CD14-positive monocyte (primary cell): Measurements from ENCODE around the gene NELL1. TPM values are rescaled to one million over a fixed set of nuclear protein-coding genes. Genes with fewer than 3 reads are reported as not detected.

Experiments
- DNase-seq, 3 donors: peaks; one replicate each; pipeline ENCODE4 v3.0.0-alpha.2; 2011 to 2022
- H2AFZ ChIP-seq: 2 replicates; pipeline ENCODE4 v1.6.0; 2012; ENCODE audit warnings: mild to moderate bottlenecking, low read depth, low read length, inconsistent platforms; ENCODE audit not compliant: insufficient read depth, poor library complexity, severe bottlenecking
- H3K27ac ChIP-seq, 2 donors: 1 replicate in 1 of 2; 2 replicates in 1 of 2; pipeline ENCODE4 v1.5.1; 2012 to 2013; ENCODE audit warnings: low read length in 2 of 2, control low read depth in 1 of 2, inconsistent platforms in 1 of 2, low read depth in 1 of 2, mild to moderate bottlenecking in 1 of 2
- H3K27me3 ChIP-seq, 2 donors: one replicate each; pipeline versions ENCODE4 v1.6.0 to v1.6.1; 2011 to 2013; ENCODE audit warnings: low read length in 2 of 2; ENCODE audit not compliant: control insufficient read depth in 2 of 2, insufficient read depth in 2 of 2
- H3K36me3 ChIP-seq, 2 donors: replicated peaks in 1 of 2; 1 replicate in 1 of 2; 2 replicates in 1 of 2; pipeline versions ENCODE4 v1.5.1 to v1.6.1; 2012 to 2013; ENCODE audit warnings: low read length in 2 of 2, control low read depth in 1 of 2, inconsistent platforms in 1 of 2, mild to moderate bottlenecking in 1 of 2; ENCODE audit not compliant: insufficient read depth in 2 of 2, control insufficient read depth in 1 of 2
- H3K4me1 ChIP-seq, 2 donors: 1 replicate in 1 of 2; 2 replicates in 1 of 2; pipeline versions ENCODE4 v1.5.1 to v1.6.1; 2012 to 2013; ENCODE audit warnings: low read length in 2 of 2, control low read depth in 1 of 2, inconsistent platforms in 1 of 2, mild to moderate bottlenecking in 1 of 2, moderate library complexity in 1 of 2; ENCODE audit not compliant: insufficient read depth in 2 of 2, control insufficient read depth in 1 of 2
- H3K4me2 ChIP-seq: replicated peaks from 2 replicates; pipeline ENCODE3; 2012; ENCODE audit warnings: low read length, moderate library complexity, mild to moderate bottlenecking; ENCODE audit not compliant: poor library complexity, severe bottlenecking; ENCODE audit errors: extremely low read depth
- H3K4me3 ChIP-seq, 3 experiments: fragments of 200-600 bp in 1 of 3; sonication (generic) in 1 of 3; replicated peaks in 1 of 3; 1 replicate in 2 of 3; 2 replicates in 1 of 3; pipeline ENCODE4 v1.5.1; 2011 to 2013; ENCODE audit warnings: low read length in 3 of 3, mild to moderate bottlenecking in 3 of 3, control low read depth in 2 of 3, low read depth in 2 of 3, inconsistent platforms in 1 of 3, moderate library complexity in 1 of 3
- H3K79me2 ChIP-seq: 2 replicates; pipeline ENCODE4 v1.6.0; 2012; ENCODE audit warnings: mild to moderate bottlenecking, control low read depth, inconsistent platforms, low read length, moderate library complexity; ENCODE audit not compliant: insufficient read depth
- H3K9ac ChIP-seq: 2 replicates; pipeline ENCODE4 v1.6.0; 2017; ENCODE audit warnings: low read length, mild to moderate bottlenecking; ENCODE audit not compliant: insufficient read depth, poor library complexity, severe bottlenecking
- H3K9me3 ChIP-seq, 2 donors: replicated peaks in 1 of 2; 1 replicate in 1 of 2; 2 replicates in 1 of 2; pipeline versions ENCODE4 v1.5.1 to v1.6.1; 2012 to 2013; ENCODE audit warnings: low read length in 2 of 2, control low read depth in 1 of 2; ENCODE audit not compliant: control insufficient read depth in 1 of 2, insufficient read depth in 1 of 2
- H4K20me1 ChIP-seq: 2 replicates; pipeline ENCODE4 v1.6.0; 2012; ENCODE audit warnings: mild to moderate bottlenecking, low read length, control low read depth, moderate library complexity; ENCODE audit not compliant: insufficient read depth
- H3K27ac Mint-ChIP-seq, 7 donors: one replicate each; pipeline ENCODE4 v1.8.0; 2020; ENCODE audit warnings: mild to moderate bottlenecking in 7 of 7, mixed read lengths in 7 of 7, moderate library complexity in 6 of 7, inconsistent platforms in 2 of 7
- H3K27me3 Mint-ChIP-seq, 3 donors: one replicate each; pipeline ENCODE4 v1.8.0; 2021 to 2022; ENCODE audit warnings: low read depth in 3 of 3, mild to moderate bottlenecking in 3 of 3, mixed read lengths in 3 of 3, moderate library complexity in 3 of 3, inconsistent platforms in 1 of 3
- H3K36me3 Mint-ChIP-seq, 2 donors: one replicate each; pipeline ENCODE4 v1.8.0; 2020; ENCODE audit warnings: mixed read lengths in 2 of 2, inconsistent platforms in 1 of 2, mild to moderate bottlenecking in 1 of 2
- H3K4me1 Mint-ChIP-seq: one replicate; pipeline ENCODE4 v1.8.0; 2020; ENCODE audit warnings: mild to moderate bottlenecking, mixed read lengths
- H3K4me3 Mint-ChIP-seq, 2 donors: one replicate each; pipeline ENCODE4 v1.8.0; 2020; ENCODE audit warnings: mild to moderate bottlenecking in 2 of 2, mixed read lengths in 2 of 2, moderate library complexity in 1 of 2
- H3K9me3 Mint-ChIP-seq, 7 donors: one replicate each; pipeline ENCODE4 v1.8.0; 2020 to 2022; ENCODE audit warnings: mixed read lengths in 7 of 7, mild to moderate bottlenecking in 6 of 7, moderate library complexity in 6 of 7, inconsistent platforms in 2 of 7
- CTCF ChIP-seq: fragments of 200-600 bp; IDR thresholded peaks from one replicate; pipeline ENCODE4 v1.8.0; 2022; ENCODE audit warnings: antibody characterized with exemption, mild to moderate bottlenecking
- WGBS: methylation state at CpG from one replicate; pipeline ENCODE4 v1.1.5; 2013; ENCODE audit warnings: missing lambda C conversion rate; ENCODE audit not compliant: insufficient coverage; 5-methylcytosine and 5-hydroxymethylcytosine counted together
- intact Hi-C, 2 donors: fragments of 100-400 bp; cut with micrococcal nuclease; formaldehyde crosslinking; loops; one replicate each; pipeline versions ENCODE4 v1.15.0 to v1.15.1; 2023
- polyA plus RNA-seq, 3 donors: library from polyadenylated mRNA; depleted of rRNA in 1 of 3; unstranded in 2 of 3; stranded (reverse) in 1 of 3; fragments of 300-500 nt in 2 of 3; fragments of >200 nt in 1 of 3; fragmentation: Illumina TruSeq in 2 of 3; gene quantifications; 1 replicate in 2 of 3; 2 replicates in 1 of 3; pipeline ENCODE4 v1.2.3, GENCODE V29; 2012 to 2021

The NELL1 gene
- polyA plus RNA-seq, 3 donors, result not detected

GRCh38 chr11:20869123-20869522 is 199.7 kb downstream of the NELL1 start:
- DNase-seq, result no peak
- Mint-ChIP-seq H3K9me3 (peaks cover 0 to 6% (median 0%) of the 10 kb centered on the region in 7 donors), H3K27me3 (peaks cover 0 to 3% (median 0%) of the 10 kb centered on the region in 3 donors), H3K36me3 (no peaks in the 10 kb centered on the region), H3K27ac (no peak overlapping the region), H3K4me1 (no peaks in the 10 kb centered on the region), H3K4me3 (no peak overlapping the region)
- H3K9ac ChIP-seq, result no peak overlapping the region
- H3K36me3 ChIP-seq, result no peaks in the 10 kb centered on the region
- no peaks in the 10 kb centered on the region for H4K20me1 ChIP-seq
- H3K4me3 ChIP-seq, result no peak overlapping the region
- H2AFZ ChIP-seq, result no peak overlapping the region
- intact Hi-C loops, result no loop called here
- H3K27me3 ChIP-seq, result no peaks in the 10 kb centered on the region
- H3K9me3 ChIP-seq, result no peaks in the 10 kb centered on the region
- TF ChIP-seq CTCF, result no peak
- H3K27ac ChIP-seq, result no peak overlapping the region
- no peak overlapping the region for H3K4me2 ChIP-seq
- H3K79me2 ChIP-seq, result no peaks in the 10 kb centered on the region
- H3K4me1 ChIP-seq, result no peaks in the 10 kb centered on the region

DNA sequence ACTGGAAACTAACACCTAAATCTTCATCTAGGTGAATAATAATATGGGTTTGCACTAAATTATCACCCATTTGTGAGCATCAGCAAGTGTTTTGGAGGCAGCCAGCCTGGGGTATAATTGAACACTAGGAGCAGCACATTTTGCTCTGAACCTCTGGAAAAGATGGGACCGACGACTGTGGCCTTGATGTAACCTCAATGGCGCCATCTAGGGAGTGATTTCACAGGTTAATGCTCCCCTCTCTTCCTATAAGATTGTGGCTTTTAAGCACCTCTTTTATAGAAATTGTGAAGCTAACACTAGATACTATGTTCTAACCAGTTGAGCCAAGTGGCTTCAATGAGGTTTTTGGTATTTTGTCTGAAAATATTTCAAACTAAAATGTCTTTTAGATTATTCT is 203.7 kb downstream of the NELL1 start:
- H3K4me1 Mint-ChIP-seq, result no peaks in the 10 kb centered on the region
- peaks cover 0 to 3% (median 0%) of the 10 kb centered on the region in 7 donors for H3K9me3 Mint-ChIP-seq
- no peak overlapping the region for H3K4me2 ChIP-seq
- no peak for TF ChIP-seq CTCF
- no peaks in the 10 kb centered on the region for H3K36me3 ChIP-seq
- H3K27ac Mint-ChIP-seq, result no peak overlapping the region
- no peak overlapping the region for H3K4me3 Mint-ChIP-seq
- no peak overlapping the region for H2AFZ ChIP-seq
- no peaks in the 10 kb centered on the region for H3K79me2 ChIP-seq
- no peaks in the 10 kb centered on the region for H3K27me3 ChIP-seq
- H4K20me1 ChIP-seq, result no peaks in the 10 kb centered on the region
- no peak overlapping the region for H3K27ac ChIP-seq
- DNase-seq, result no peak
- no peaks in the 10 kb centered on the region for H3K4me1 ChIP-seq
- H3K9ac ChIP-seq, result no peak overlapping the region
- no CpG with 5 or more reads among the region's 3 CpGs for WGBS
- peaks cover 0 to 3% (median 0%) of the 10 kb centered on the region in 3 donors for H3K27me3 Mint-ChIP-seq
- no peaks in the 10 kb centered on the region for H3K36me3 Mint-ChIP-seq
- H3K9me3 ChIP-seq, result no peaks in the 10 kb centered on the region
- no peak overlapping the region for H3K4me3 ChIP-seq
- intact Hi-C loops, result no loop called here
